K562 (cell line): ENCODE data around the gene CRYBG1. TPM values are rescaled to one million over a fixed set of nuclear protein-coding genes. Genes with fewer than 3 reads are reported as not detected.
A peak's percentile ranks its signal among the peaks of the same experiment; 100 is the strongest.

Experiments used
- CTCF ChIP-seq, 3 experiments: IDR thresholded peaks in 2 of 3; conservative IDR thresholded peaks in 1 of 3; 2 replicates each; pipeline ENCODE4 v1.5.1; 2011 to 2012; ENCODE audit warnings: low read length in 3 of 3, mild to moderate bottlenecking in 3 of 3, control low read depth in 2 of 3, improper control_type of control experiment in 1 of 3, inconsistent platforms in 1 of 3, low read depth in 1 of 3, mixed read lengths in 1 of 3, moderate library complexity in 1 of 3; ENCODE audit not compliant: insufficient read depth in 2 of 3
- RAD21 ChIP-seq, 2 experiments: fragments of 250-450 bp in 1 of 2; fragments of 450-650 bp in 1 of 2; sonication (Bioruptor Pico) in 1 of 2; formaldehyde crosslinking in 1 of 2; IDR thresholded peaks in 1 of 2; conservative IDR thresholded peaks in 1 of 2; 2 replicates each; pipeline versions ENCODE4 v1.4.0 to v1.8.0; 2020 to 2022; ENCODE audit warnings: mild to moderate bottlenecking in 2 of 2, moderate library complexity in 1 of 2
- SMARCC2 ChIP-seq: fragments of 450-650 bp; IDR thresholded peaks from 2 replicates; pipeline ENCODE4 v1.6.1; 2017; ENCODE audit warnings: antibody characterized with exemption, moderate library complexity, mild to moderate bottlenecking, low read depth
- TFE3 ChIP-seq: fragments of 450-650 bp; formaldehyde crosslinking; IDR thresholded peaks from 2 replicates; pipeline ENCODE4 v1.4.0; 2020; ENCODE audit warnings: mild to moderate bottlenecking, mixed read lengths
- ZNF146 ChIP-seq: IDR thresholded peaks from one replicate; pipeline ENCODE4 v1.6.1; 2018; ENCODE audit warnings: missing compliant biosample characterization; ENCODE audit not compliant: unreplicated experiment
- ZNF174 ChIP-seq: fragments of 250-450 bp; sonication (Bioruptor Pico); IDR thresholded peaks from 2 replicates; pipeline ENCODE4 v1.4.0; 2020; ENCODE audit warnings: mild to moderate bottlenecking
- ZNF3 ChIP-seq: fragments of 250-450 bp; sonication (Bioruptor Pico); IDR thresholded peaks from 2 replicates; pipeline ENCODE4 v1.5.0; 2021; ENCODE audit warnings: mild to moderate bottlenecking, moderate library complexity
- polyA plus RNA-seq, 8 experiments: library from polyadenylated mRNA; depleted of rRNA in 4 of 8; stranded (reverse) in 5 of 8; unstranded in 3 of 8; fragments of >200 nt; fragmentation: Nextera tagmentation in 2 of 8; fragmentation: Illumina TruSeq in 1 of 8; extraction: Ambion mirVana in 2 of 8; extraction: Trizol in 1 of 8; gene quantifications; 2 replicates each; pipeline versions ENCODE4 v1.2.1 to v1.2.3, GENCODE V29; 2011 to 2014; ENCODE audit warnings: inconsistent platforms in 1 of 8, missing spikeins in 1 of 8
- total RNA-seq, 7 experiments: library from RNA; depleted of rRNA in 6 of 7; stranded (reverse); fragments of >200 nt in 6 of 7; fragmentation: Illumina TruSeq in 2 of 7; extraction: Trizol in 2 of 7; gene quantifications; 2 replicates each; pipeline versions ENCODE4 v1.2.1 to v1.2.3, GENCODE V29; 2011 to 2021; ENCODE audit warnings: low replicate concordance in 1 of 7

Gene CRYBG1
- total and polyA plus RNA-seq, 9 of the 15 experiments (the other 6 are each of a cell fraction or from before 2014, with no cell fraction given), result 0.07 to 0.47 (median 0.11) TPM

- TF ChIP-seq RAD21 (CRISPR knock-in tag; conservative IDR thresholded peaks at IDR 0.05 in 1 of 2, IDR thresholded peaks at IDR 0.05 in 1 of 2), result peak; percentile 79 to 90
- TF ChIP-seq ZNF146 (CRISPR knock-in tag), result no peak
- peak; percentile 67 to 80 (median 75) for TF ChIP-seq CTCF (IDR thresholded peaks at IDR 0.05 in 2 of 3, conservative IDR thresholded peaks at IDR 0.05 in 1 of 3; ENCODE audit: insufficient read depth in 2 of 3, low read depth in 1 of 3, low read length in 3 of 3)
- TF ChIP-seq ZNF3, result no peak
- no peak for TF ChIP-seq ZNF174 (CRISPR knock-in tag)
- TF ChIP-seq SMARCC2, result no peak
- no peak for TF ChIP-seq TFE3 (CRISPR knock-in tag)
Measured at GRCh38 chr6:106444777-106445507, 84.4 kb downstream of the CRYBG1 start (continued).
